Breast epithelium (tissue), 4 donors: Measurements from ENCODE around the gene VMP1. TPM values are rescaled to one million over a fixed set of nuclear protein-coding genes. Genes with fewer than 3 reads are reported as not detected.
"Not testable (repeated sequence)": the region's sequence is repeated elsewhere in the genome, so short reads cannot be mapped to it uniquely, and the experiment has no call there.

Experiments
- DNase-seq, 2 donors: peaks; one replicate each; pipeline ENCODE4 v3.0.0-alpha.2; 2019; ENCODE audit warnings: low spot score in 2 of 2
- H3K27ac ChIP-seq, 2 donors: fragments of 200-600 bp; sonication (generic) in 1 of 2; one replicate each; pipeline ENCODE4 v1.5.1; 2016 to 2019; ENCODE audit warnings: mild to moderate bottlenecking in 1 of 2
- H3K27me3 ChIP-seq, 2 donors: fragments of 200-600 bp; sonication (generic) in 1 of 2; one replicate each; pipeline versions ENCODE4 v1.5.1 to v1.6.0; 2017 to 2019; ENCODE audit warnings: control low read depth in 1 of 2, mild to moderate bottlenecking in 1 of 2
- H3K36me3 ChIP-seq: fragments of 200-600 bp; one replicate; pipeline ENCODE4 v1.5.1; 2019
- H3K4me1 ChIP-seq, 2 donors: fragments of 200-600 bp; sonication (generic); one replicate each; pipeline ENCODE4 v1.5.1; 2016 to 2019; ENCODE audit warnings: control low read depth in 1 of 2
- H3K4me3 ChIP-seq, 3 donors: fragments of 200-600 bp; sonication (generic); 1 replicate in 2 of 3; 2 replicates in 1 of 3; pipeline ENCODE4 v1.5.1; 2016 to 2019; ENCODE audit warnings: mild to moderate bottlenecking in 3 of 3, moderate library complexity in 2 of 3
- H3K9me3 ChIP-seq, 2 donors: fragments of 200-600 bp; sonication (generic) in 1 of 2; one replicate each; pipeline ENCODE4 v1.5.1; 2016 to 2019; ENCODE audit warnings: control low read depth in 1 of 2
- POLR2A ChIP-seq: fragments of 450-650 bp; IDR thresholded peaks from one replicate; pipeline ENCODE4 v1.6.1; 2016; ENCODE audit warnings: antibody characterized with exemption, mild to moderate bottlenecking, moderate library complexity
- POLR2AphosphoS5 ChIP-seq, 3 donors: sonication (generic); formaldehyde crosslinking; IDR thresholded peaks; one replicate each; pipeline ENCODE4 v1.6.1; 2017; ENCODE audit warnings: antibody characterized with exemption in 3 of 3
- intact Hi-C: fragments of 100-400 bp; cut with DNase I; formaldehyde crosslinking; loops from one replicate; pipeline ENCODE4 v1.15.1; 2023; ENCODE audit warnings: low total_unique reads
- total RNA-seq, 3 donors: library from RNA; depleted of rRNA; stranded (reverse); fragments of >200 nt; gene quantifications; one replicate each; pipeline ENCODE4 v1.1.0, GENCODE V29; 2016
- TF ChIP-seq, protein P1 (sequence below), 3 donors: fragments of 450-650 bp; IDR thresholded peaks; one replicate each; pipeline ENCODE4 v1.5.1; 2016 to 2017; ENCODE audit warnings: antibody characterized with exemption in 3 of 3, mild to moderate bottlenecking in 3 of 3, moderate library complexity in 3 of 3

The VMP1 gene
- total RNA-seq, 3 donors from 2014 or later: 142 to 636 (median 489) TPM

DNA sequence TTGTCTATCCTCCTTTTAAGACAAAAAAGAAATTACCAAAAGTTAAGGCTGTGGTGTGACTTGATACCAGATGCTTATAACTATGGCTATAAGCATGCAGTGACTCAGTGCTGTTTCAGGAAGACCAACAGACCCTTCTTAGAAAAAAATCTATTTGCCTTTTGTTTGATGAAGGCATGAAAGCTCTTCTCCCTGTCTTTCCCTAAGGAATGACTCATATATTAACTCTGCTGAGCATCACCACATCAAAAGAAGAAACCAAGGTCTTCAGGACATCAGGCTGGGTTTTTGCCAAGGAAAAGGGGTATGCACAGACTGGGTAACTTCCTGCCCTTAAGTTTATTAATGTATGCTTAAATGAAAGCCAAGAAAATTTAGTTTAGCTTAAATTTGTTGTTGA is 47.1 kb downstream of the VMP1 start:
- no peaks in the 10 kb centered on the region for H3K36me3 ChIP-seq
- intact Hi-C loops: no loop called here
- TF ChIP-seq POLR2AphosphoS5 (IDR thresholded peaks at IDR 0.05): no peak
- no peak for TF ChIP-seq POLR2A
- TF ChIP-seq, protein P1, sequence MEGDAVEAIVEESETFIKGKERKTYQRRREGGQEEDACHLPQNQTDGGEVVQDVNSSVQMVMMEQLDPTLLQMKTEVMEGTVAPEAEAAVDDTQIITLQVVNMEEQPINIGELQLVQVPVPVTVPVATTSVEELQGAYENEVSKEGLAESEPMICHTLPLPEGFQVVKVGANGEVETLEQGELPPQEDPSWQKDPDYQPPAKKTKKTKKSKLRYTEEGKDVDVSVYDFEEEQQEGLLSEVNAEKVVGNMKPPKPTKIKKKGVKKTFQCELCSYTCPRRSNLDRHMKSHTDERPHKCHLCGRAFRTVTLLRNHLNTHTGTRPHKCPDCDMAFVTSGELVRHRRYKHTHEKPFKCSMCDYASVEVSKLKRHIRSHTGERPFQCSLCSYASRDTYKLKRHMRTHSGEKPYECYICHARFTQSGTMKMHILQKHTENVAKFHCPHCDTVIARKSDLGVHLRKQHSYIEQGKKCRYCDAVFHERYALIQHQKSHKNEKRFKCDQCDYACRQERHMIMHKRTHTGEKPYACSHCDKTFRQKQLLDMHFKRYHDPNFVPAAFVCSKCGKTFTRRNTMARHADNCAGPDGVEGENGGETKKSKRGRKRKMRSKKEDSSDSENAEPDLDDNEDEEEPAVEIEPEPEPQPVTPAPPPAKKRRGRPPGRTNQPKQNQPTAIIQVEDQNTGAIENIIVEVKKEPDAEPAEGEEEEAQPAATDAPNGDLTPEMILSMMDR (IDR thresholded peaks at IDR 0.05): no peak
- peaks cover 0 to 14% of the 10 kb centered on the region in 2 donors for H3K4me1 ChIP-seq
- no peaks in the 10 kb centered on the region for H3K9me3 ChIP-seq
- H3K4me3 ChIP-seq: peak overlapping the region in 1 of 3 donors; percentile 15
- peak overlapping the region; percentile 63 to 71 for H3K27ac ChIP-seq
- H3K27me3 ChIP-seq: no peaks in the 10 kb centered on the region
- DNase-seq: no peak

DNA sequence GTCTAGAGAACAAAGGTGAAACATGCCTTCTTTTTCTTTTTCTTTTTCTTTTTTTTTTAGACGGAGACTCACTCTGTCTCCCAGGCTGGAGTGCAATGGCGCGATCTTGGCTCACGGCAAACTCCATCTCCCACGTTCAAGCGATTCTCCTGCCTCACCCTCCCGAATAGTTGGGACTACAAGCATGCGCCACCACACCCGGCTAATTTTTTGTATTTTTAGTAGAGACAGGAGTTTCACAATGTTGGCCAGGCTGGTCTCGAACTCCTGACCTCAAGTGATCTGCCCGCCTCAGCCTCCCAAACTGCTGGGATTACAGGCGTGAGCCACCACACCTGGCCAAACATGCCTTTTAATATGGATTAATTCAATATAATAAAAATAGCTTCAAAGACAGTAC is 47.6 kb downstream of the VMP1 start:
- intact Hi-C loops, DNase-seq, H3K36me3 ChIP-seq, H3K9me3 ChIP-seq, H3K27me3 ChIP-seq, H3K4me3 ChIP-seq: not testable (repeated sequence)
- Histone ChIP-seq H3K27ac (peak overlapping the region; percentile 63 to 84), H3K4me1 (peaks cover 0 to 14% of the 10 kb centered on the region in 2 donors)

DNA sequence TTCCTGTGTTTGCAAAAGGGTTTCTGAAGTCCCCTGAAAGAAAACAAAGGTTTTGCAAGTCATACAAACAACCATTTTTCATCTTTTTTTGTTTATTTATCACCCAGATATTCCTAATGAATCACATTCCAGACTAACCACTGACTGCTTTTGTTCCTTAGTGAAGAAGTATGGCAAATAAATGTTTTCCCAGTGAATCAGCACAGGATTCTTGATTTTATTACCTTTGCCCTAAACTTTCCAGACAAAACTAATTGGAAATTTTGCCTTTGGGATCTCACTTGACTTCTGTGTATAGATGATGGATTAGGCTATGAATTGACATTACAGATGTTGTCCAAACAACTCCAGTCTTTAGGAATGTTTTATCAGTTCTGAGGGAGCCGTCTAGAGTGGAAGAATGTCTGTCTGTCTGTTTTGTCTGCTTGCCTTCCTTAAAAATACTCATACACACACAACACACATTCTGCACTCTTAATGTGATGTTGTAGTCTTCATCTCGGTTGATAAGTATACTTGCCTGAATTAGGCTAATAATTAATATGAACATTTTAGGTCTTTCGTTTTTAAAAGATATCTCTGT is 48.9 kb downstream of the VMP1 start:
- TF ChIP-seq POLR2AphosphoS5 (IDR thresholded peaks at IDR 0.05) (no peak), POLR2A (no peak)
- TF ChIP-seq, protein P1 (IDR thresholded peaks at IDR 0.05): no peak
- intact Hi-C loops: no loop called here
- H3K27ac ChIP-seq: peak overlapping the region; percentile 76 to 84
- peak overlapping the region in 1 of 3 donors; percentile 4 for H3K4me3 ChIP-seq
- peaks cover 0 to 14% of the 10 kb centered on the region in 2 donors for H3K4me1 ChIP-seq
- H3K9me3 ChIP-seq: no peaks in the 10 kb centered on the region
- no peaks in the 10 kb centered on the region for H3K27me3 ChIP-seq
- H3K36me3 ChIP-seq: no peaks in the 10 kb centered on the region
- DNase-seq: no peak

GRCh38 chr17:59757043-59757442 is 49.6 kb downstream of the VMP1 start:
- Histone ChIP-seq H3K4me3 (no peak overlapping the region), H3K4me1 (peaks cover 0 to 14% of the 10 kb centered on the region in 2 donors), H3K27me3 (no peaks in the 10 kb centered on the region), H3K27ac (peak overlapping the region; percentile 76 to 84), H3K36me3 (no peaks in the 10 kb centered on the region), H3K9me3 (no peaks in the 10 kb centered on the region)
- TF ChIP-seq, protein P1 (IDR thresholded peaks at IDR 0.05): no peak
- intact Hi-C loops: no loop called here
- no peak for DNase-seq

DNA sequence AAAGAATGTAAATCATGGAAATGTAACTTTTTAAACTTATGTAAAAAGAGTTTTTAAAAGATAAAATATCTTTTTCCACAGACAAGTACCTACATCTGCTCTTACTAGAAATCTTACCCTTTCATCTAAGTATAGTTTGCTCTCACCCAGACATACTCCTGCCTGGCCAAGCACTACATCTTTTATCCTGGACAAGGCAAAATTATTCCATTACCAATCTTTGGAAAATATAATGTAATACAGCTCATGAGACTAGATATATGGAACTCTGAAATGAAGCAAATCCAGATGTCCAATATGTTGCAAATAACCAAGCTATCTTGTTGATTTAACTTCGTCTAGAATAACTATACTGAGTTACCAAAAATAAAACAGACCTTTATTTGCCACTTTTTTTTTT is 50.0 kb downstream of the VMP1 start:
- Histone ChIP-seq H3K27me3 (no peaks in the 10 kb centered on the region), H3K9me3 (no peaks in the 10 kb centered on the region), H3K36me3 (no peaks in the 10 kb centered on the region), H3K27ac (peak overlapping the region in 1 of 2 donors; percentile 76), H3K4me3 (no peak overlapping the region), H3K4me1 (peaks cover 0 to 14% of the 10 kb centered on the region in 2 donors)
- no peak for DNase-seq
- intact Hi-C loops: no loop called here
- TF ChIP-seq POLR2A (no peak), POLR2AphosphoS5 (IDR thresholded peaks at IDR 0.05) (no peak)
- TF ChIP-seq, protein P1 (IDR thresholded peaks at IDR 0.05): no peak
